SK-N-SH treated with all-trans-retinoic acid at 6 μM for 48 hours (cell line): ENCODE results near the gene POLR2E.
A peak's percentile ranks its signal among the peaks of the same experiment; 100 is the strongest.

Source experiments
- ATAC-seq: fragments of 200-7000 bp; cut with Tn5 transposase; 3 replicates; pipeline ENCODE4 v1.9.1; 2020; ENCODE audit warnings: mild to moderate bottlenecking, moderate library complexity
- ARNTL ChIP-seq: fragments of 450-650 bp; formaldehyde crosslinking; IDR thresholded peaks from 2 replicates; pipeline ENCODE4 v1.5.0; 2020; ENCODE audit warnings: low read depth, mild to moderate bottlenecking, moderate library complexity, borderline replicate concordance
- BACH2 ChIP-seq: fragments of 250-450 bp; sonication (Bioruptor Pico); IDR thresholded peaks from 2 replicates; pipeline ENCODE4 v1.9.0; 2021; ENCODE audit warnings: mild to moderate bottlenecking, borderline replicate concordance
- CSDC2 ChIP-seq: fragments of 250-450 bp; sonication (Bioruptor Pico); IDR thresholded peaks from 2 replicates; pipeline ENCODE4 v1.5.0; 2020; ENCODE audit warnings: mild to moderate bottlenecking, moderate library complexity
- ESRRG ChIP-seq: fragments of 250-450 bp; sonication (Bioruptor Pico); IDR thresholded peaks from 2 replicates; pipeline ENCODE4 v1.6.1; 2021; ENCODE audit warnings: mild to moderate bottlenecking
- GLIS3 ChIP-seq: fragments of 250-450 bp; sonication (Bioruptor Pico); IDR thresholded peaks from 2 replicates; pipeline ENCODE4 v1.5.0; 2020; ENCODE audit warnings: mild to moderate bottlenecking, moderate library complexity
- ISL1 ChIP-seq: fragments of 250-450 bp; sonication (Bioruptor Pico); IDR thresholded peaks from 2 replicates; pipeline ENCODE4 v2.1.2; 2022; ENCODE audit warnings: mild to moderate bottlenecking, moderate library complexity
- OSR1 ChIP-seq: fragments of 250-450 bp; sonication (Bioruptor Pico); IDR thresholded peaks from 2 replicates; pipeline ENCODE4 v1.8.0; 2022; ENCODE audit warnings: moderate library complexity, mild to moderate bottlenecking, inconsistent platforms
- PPARA ChIP-seq: fragments of 250-450 bp; sonication (Bioruptor Pico); IDR thresholded peaks from 2 replicates; pipeline ENCODE4 v1.5.0; 2020; ENCODE audit warnings: mild to moderate bottlenecking, borderline replicate concordance
- RARB ChIP-seq: fragments of 250-450 bp; sonication (Bioruptor Pico); IDR thresholded peaks from 2 replicates; pipeline ENCODE4 v1.8.0; 2021; ENCODE audit warnings: mild to moderate bottlenecking, moderate library complexity
- SNAI2 ChIP-seq: fragments of 250-450 bp; sonication (Bioruptor Pico); IDR thresholded peaks from 2 replicates; pipeline ENCODE4 v1.5.0; 2020; ENCODE audit warnings: mild to moderate bottlenecking, moderate library complexity
- TCF4 ChIP-seq: fragments of 250-450 bp; sonication (Bioruptor Pico); IDR thresholded peaks from 2 replicates; pipeline ENCODE4 v1.8.0; 2021; ENCODE audit warnings: mild to moderate bottlenecking, moderate library complexity, borderline replicate concordance
- TOX ChIP-seq: fragments of 250-450 bp; sonication (Bioruptor Pico); IDR thresholded peaks from 2 replicates; pipeline ENCODE4 v1.8.0; 2021; ENCODE audit warnings: mild to moderate bottlenecking, moderate library complexity, borderline replicate concordance
- ZC3H10 ChIP-seq: fragments of 250-450 bp; sonication (Bioruptor Pico); IDR thresholded peaks from 2 replicates; pipeline ENCODE4 v1.5.1; 2021; ENCODE audit warnings: mild to moderate bottlenecking, moderate library complexity
- ZFP3 ChIP-seq: fragments of 250-450 bp; sonication (Bioruptor Pico); IDR thresholded peaks from 2 replicates; pipeline ENCODE4 v1.5.0; 2020; ENCODE audit warnings: mild to moderate bottlenecking, moderate library complexity
- ZFP30 ChIP-seq: fragments of 450-650 bp; formaldehyde crosslinking; IDR thresholded peaks from 2 replicates; pipeline ENCODE4 v1.5.0; 2022; ENCODE audit warnings: mild to moderate bottlenecking, moderate library complexity
- ZNF565 ChIP-seq: fragments of 450-650 bp; formaldehyde crosslinking; conservative IDR thresholded peaks from 2 replicates; pipeline ENCODE4 v1.5.0; 2020; ENCODE audit warnings: low read depth, mild to moderate bottlenecking, moderate library complexity
- ZNF70 ChIP-seq: fragments of 450-650 bp; formaldehyde crosslinking; IDR thresholded peaks from 2 replicates; pipeline ENCODE4 v1.5.0; 2020; ENCODE audit warnings: mild to moderate bottlenecking, moderate library complexity
- ZNF8 ChIP-seq: fragments of 450-650 bp; formaldehyde crosslinking; IDR thresholded peaks from 2 replicates; pipeline ENCODE4 v1.5.0; 2020; ENCODE audit warnings: mild to moderate bottlenecking, moderate library complexity
- TF ChIP-seq, protein P1 (sequence below): fragments of 250-450 bp; sonication (Bioruptor Pico); IDR thresholded peaks from 2 replicates; pipeline ENCODE4 v1.8.0; 2020; ENCODE audit warnings: mild to moderate bottlenecking, moderate library complexity, borderline replicate concordance
- TF ChIP-seq, protein P2 (sequence below): fragments of 250-450 bp; sonication (Bioruptor Pico); IDR thresholded peaks from 2 replicates; pipeline ENCODE4 v1.8.0; 2021; ENCODE audit warnings: low read depth, mild to moderate bottlenecking, moderate library complexity, borderline replicate concordance
- TF ChIP-seq, protein P3 (sequence below): fragments of 250-450 bp; sonication (Bioruptor Pico); IDR thresholded peaks from 2 replicates; pipeline ENCODE4 v1.5.0; 2020; ENCODE audit warnings: mild to moderate bottlenecking, moderate library complexity
- TF ChIP-seq, protein P4 (sequence below): fragments of 250-450 bp; sonication (Bioruptor Pico); IDR thresholded peaks from 2 replicates; pipeline ENCODE4 v1.5.1; 2021; ENCODE audit warnings: mild to moderate bottlenecking, moderate library complexity

Gene POLR2E

DNA sequence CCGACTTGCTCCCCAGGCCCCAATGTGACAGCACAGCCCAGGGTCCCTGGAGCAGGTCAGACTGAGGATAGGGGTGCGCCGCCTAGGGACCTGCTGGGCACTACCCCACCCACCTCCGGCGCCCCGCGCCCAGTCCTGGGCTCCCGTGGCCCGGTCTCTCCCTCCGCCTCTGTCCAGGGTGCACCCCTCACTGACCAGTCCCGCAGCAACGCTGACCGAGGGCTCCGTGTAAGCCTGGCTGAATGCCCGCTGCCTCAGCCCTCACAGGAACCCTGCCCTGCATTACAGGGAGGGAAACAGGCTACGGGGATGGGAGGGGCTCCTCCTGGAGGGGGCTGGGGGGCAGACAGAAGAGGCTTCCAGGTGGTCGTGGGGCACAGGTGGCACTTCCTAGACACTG is 40.3 kb upstream of the POLR2E start:
- ATAC-seq, result no peak

DNA sequence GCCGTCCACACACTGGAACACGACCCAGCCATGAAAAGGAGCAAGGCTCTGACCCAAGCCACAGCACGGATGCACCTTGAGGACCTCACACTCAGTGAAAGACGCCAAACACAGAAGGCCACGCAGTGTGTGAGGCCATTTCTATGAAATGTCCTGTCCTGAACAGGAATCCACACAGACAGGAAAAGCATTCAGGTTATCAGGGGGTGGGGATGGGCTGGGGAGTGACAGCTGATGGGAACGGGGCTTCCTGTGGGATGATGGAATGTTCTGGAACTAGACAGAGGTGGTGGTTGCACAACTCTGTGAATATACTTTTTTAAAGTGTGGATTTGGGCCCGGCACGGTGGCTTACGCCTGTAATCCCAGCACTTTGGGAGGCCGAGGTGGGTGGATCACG is 39.3 kb upstream of the POLR2E start:
- no peak for ATAC-seq
- TF ChIP-seq ZNF8, result no peak
- no peak for TF ChIP-seq ZNF565
- TF ChIP-seq PPARA (CRISPR knock-in tag), result no peak
- no peak for TF ChIP-seq TOX
- no peak for TF ChIP-seq ZFP30 (CRISPR knock-in tag)
- TF ChIP-seq ZC3H10, result no peak
- no peak for TF ChIP-seq ISL1 (CRISPR knock-in tag)
- TF ChIP-seq BACH2, result no peak
- TF ChIP-seq CSDC2 (CRISPR knock-in tag), result no peak
- no peak for TF ChIP-seq ZNF70 (CRISPR knock-in tag)
- TF ChIP-seq RARB (CRISPR knock-in tag), result no peak
- no peak for TF ChIP-seq TCF4
- TF ChIP-seq, protein P1, sequence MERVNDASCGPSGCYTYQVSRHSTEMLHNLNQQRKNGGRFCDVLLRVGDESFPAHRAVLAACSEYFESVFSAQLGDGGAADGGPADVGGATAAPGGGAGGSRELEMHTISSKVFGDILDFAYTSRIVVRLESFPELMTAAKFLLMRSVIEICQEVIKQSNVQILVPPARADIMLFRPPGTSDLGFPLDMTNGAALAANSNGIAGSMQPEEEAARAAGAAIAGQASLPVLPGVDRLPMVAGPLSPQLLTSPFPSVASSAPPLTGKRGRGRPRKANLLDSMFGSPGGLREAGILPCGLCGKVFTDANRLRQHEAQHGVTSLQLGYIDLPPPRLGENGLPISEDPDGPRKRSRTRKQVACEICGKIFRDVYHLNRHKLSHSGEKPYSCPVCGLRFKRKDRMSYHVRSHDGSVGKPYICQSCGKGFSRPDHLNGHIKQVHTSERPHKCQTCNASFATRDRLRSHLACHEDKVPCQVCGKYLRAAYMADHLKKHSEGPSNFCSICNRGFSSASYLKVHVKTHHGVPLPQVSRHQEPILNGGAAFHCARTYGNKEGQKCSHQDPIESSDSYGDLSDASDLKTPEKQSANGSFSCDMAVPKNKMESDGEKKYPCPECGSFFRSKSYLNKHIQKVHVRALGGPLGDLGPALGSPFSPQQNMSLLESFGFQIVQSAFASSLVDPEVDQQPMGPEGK (CRISPR knock-in tag), result no peak
- no peak for TF ChIP-seq OSR1 (CRISPR knock-in tag)
- no peak for TF ChIP-seq ARNTL (CRISPR knock-in tag)
- no peak for TF ChIP-seq ESRRG (CRISPR knock-in tag)
- TF ChIP-seq, all 23 proteins: peak for 0

More for the DNA sequence above, 40.3 kb upstream of the POLR2E start:
- no peak for TF ChIP-seq ZNF8
- TF ChIP-seq, protein P2, sequence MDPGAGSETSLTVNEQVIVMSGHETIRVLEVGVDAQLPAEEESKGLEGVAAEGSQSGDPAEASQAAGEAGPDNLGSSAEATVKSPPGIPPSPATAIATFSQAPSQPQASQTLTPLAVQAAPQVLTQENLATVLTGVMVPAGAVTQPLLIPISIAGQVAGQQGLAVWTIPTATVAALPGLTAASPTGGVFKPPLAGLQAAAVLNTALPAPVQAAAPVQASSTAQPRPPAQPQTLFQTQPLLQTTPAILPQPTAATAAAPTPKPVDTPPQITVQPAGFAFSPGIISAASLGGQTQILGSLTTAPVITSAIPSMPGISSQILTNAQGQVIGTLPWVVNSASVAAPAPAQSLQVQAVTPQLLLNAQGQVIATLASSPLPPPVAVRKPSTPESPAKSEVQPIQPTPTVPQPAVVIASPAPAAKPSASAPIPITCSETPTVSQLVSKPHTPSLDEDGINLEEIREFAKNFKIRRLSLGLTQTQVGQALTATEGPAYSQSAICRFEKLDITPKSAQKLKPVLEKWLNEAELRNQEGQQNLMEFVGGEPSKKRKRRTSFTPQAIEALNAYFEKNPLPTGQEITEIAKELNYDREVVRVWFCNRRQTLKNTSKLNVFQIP (CRISPR knock-in tag), result no peak
- no peak for TF ChIP-seq ESRRG (CRISPR knock-in tag)
- no peak for TF ChIP-seq BACH2
- TF ChIP-seq ZFP30 (CRISPR knock-in tag), result no peak
- no peak for TF ChIP-seq ZNF565
- TF ChIP-seq ISL1 (CRISPR knock-in tag), result no peak
- TF ChIP-seq PPARA (CRISPR knock-in tag), result no peak
- TF ChIP-seq, protein P3, sequence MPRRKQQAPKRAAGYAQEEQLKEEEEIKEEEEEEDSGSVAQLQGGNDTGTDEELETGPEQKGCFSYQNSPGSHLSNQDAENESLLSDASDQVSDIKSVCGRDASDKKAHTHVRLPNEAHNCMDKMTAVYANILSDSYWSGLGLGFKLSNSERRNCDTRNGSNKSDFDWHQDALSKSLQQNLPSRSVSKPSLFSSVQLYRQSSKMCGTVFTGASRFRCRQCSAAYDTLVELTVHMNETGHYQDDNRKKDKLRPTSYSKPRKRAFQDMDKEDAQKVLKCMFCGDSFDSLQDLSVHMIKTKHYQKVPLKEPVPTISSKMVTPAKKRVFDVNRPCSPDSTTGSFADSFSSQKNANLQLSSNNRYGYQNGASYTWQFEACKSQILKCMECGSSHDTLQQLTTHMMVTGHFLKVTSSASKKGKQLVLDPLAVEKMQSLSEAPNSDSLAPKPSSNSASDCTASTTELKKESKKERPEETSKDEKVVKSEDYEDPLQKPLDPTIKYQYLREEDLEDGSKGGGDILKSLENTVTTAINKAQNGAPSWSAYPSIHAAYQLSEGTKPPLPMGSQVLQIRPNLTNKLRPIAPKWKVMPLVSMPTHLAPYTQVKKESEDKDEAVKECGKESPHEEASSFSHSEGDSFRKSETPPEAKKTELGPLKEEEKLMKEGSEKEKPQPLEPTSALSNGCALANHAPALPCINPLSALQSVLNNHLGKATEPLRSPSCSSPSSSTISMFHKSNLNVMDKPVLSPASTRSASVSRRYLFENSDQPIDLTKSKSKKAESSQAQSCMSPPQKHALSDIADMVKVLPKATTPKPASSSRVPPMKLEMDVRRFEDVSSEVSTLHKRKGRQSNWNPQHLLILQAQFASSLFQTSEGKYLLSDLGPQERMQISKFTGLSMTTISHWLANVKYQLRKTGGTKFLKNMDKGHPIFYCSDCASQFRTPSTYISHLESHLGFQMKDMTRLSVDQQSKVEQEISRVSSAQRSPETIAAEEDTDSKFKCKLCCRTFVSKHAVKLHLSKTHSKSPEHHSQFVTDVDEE, result no peak
- no peak for TF ChIP-seq TCF4
- TF ChIP-seq, protein P4, sequence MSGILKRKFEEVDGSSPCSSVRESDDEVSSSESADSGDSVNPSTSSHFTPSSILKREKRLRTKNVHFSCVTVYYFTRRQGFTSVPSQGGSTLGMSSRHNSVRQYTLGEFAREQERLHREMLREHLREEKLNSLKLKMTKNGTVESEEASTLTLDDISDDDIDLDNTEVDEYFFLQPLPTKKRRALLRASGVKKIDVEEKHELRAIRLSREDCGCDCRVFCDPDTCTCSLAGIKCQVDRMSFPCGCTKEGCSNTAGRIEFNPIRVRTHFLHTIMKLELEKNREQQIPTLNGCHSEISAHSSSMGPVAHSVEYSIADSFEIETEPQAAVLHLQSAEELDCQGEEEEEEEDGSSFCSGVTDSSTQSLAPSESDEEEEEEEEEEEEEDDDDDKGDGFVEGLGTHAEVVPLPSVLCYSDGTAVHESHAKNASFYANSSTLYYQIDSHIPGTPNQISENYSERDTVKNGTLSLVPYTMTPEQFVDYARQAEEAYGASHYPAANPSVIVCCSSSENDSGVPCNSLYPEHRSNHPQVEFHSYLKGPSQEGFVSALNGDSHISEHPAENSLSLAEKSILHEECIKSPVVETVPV, result no peak
- no peak for TF ChIP-seq ARNTL (CRISPR knock-in tag)
- no peak for TF ChIP-seq GLIS3
- TF ChIP-seq ZC3H10, result no peak
- no peak for TF ChIP-seq CSDC2 (CRISPR knock-in tag)

DNA sequence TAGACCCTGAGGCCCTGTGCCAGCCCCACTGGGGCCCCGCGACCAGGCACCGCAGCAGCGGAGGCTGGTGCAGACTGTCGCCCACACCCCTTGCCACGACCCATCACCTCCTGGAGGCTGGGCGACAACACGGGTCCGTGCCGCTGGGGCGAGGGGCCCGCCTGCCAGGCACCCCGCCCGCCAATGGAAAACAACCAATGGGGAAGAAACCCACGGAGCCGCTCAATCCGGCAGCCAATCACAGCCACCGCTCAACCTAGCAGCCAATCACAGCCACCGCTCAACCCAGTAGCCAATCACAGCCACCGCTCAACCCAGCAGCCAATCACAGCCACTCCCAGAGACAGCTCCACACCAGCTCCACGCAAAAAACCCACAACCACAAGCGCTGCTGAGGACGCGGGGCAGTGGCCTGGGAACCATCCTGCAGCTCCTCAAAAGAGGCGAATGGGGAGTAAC is 38.3 kb upstream of the POLR2E start:
- TF ChIP-seq ZFP3 (CRISPR knock-in tag) (no peak), TCF4 (no peak), ESRRG (CRISPR knock-in tag) (no peak), RARB (CRISPR knock-in tag) (no peak), SNAI2 (CRISPR knock-in tag) (no peak), CSDC2 (CRISPR knock-in tag) (no peak), ZNF70 (CRISPR knock-in tag) (no peak), TOX (no peak), ZNF565 (no peak), GLIS3 (no peak), ISL1 (CRISPR knock-in tag) (no peak), BACH2 (no peak)
- TF ChIP-seq, protein P3, result no peak
- TF ChIP-seq, protein P1 (CRISPR knock-in tag), result no peak
- ATAC-seq, result peak; percentile 36
